HG03175 (cell line): Measurements from ENCODE around the gene PLEKHG4.

Source experiments
- ATAC-seq: cut with Tn5 transposase; IDR thresholded peaks from one replicate; pipeline ENCODE4 v1.9.1; 2021; ENCODE audit warnings: mild to moderate bottlenecking, moderate library complexity; ENCODE audit not compliant: unreplicated experiment

The PLEKHG4 gene

DNA sequence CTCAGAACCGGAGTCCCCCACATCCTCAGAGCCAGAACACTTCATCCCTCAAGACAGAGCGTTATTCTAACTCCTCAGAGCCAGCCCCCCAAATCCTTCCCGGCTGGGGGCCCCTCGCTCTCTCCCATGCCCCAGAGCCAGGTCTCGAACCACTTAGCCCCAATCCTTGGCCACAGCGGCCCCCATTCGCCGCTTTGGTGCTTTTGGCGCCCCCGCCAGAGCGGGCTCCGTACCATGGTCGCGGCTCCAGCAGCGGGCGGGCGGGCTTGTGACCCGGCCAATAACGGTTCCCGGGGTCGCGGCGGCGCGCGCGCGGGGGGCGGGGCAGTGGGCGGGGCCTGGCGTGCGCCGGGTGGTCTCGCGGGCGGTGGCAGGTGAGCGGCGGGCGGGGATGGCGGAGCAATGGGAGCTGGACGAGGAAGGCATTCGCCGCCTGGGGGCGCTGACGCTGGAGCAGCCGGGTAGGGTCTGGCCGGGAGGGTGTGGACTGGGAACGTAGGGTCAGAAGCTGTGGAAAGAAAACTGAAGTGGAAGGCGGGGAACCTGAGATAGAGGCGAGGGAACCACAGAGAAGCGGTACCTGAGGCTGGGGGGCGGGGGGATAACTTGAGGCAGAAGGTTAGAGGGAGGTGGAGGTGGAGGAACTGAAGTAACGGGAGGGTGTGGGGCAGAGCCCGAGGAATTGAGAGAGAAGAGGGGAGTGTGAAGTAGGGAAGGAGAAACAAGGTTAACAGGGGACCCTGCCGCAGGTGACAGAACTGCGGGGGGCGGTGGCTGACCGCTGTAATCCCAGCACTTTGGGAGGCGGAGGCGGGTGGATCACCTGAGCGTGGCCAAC lies 47.4 kb downstream of the PLEKHG4 start, which contains the start of the genes KCTD19 and LRRC36:
Gene KCTD19 (minus strand): TSS at position 270 of the 838 bp plus-strand sequence. CDS start 34 bp downstream, at position 236.
Gene LRRC36 (plus strand): TSS at position 344 of the 838 bp plus-strand sequence. CDS start 48 bp downstream, at position 392.
- no peak for ATAC-seq

DNA sequence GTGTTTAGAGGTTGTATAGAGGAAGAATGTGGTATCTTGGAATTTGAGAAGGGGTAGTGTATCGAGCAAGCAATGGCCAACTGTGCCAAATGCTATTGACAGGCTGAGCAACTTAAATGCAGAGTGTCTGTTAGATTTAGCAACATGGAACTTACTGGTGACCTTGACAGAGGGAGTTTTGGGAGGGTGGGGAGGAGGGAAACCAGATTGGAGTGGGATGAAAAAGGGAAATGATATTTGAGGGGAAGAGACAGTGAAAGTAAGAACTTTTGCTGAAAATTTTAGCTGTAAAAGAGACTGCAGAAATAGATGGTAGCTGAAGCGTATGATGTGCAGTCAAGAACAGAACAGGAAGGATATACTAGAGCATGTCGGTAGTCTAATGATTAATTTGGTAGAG lies 48.4 kb downstream of the PLEKHG4 start:
- ATAC-seq = no peak

DNA sequence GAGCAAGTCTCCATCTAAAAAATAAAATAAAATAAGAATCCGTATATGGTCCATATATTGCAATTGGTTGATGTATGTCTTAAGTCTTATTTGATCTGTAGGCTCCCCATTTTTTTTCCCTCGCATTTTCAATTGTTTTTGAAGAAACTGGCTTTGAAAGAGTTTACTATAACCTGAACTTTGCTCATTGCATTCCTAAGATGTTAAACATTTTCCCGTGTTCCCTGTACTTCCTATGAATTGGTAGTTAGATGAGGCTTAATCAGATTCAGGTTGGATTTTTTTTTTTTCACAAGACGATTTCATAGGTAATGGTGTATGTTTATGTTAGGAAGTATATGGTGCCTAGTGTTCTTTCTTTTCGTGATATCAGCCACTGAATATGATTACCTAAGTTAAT lies 50.6 kb downstream of the PLEKHG4 start:
- ATAC-seq = no peak

DNA sequence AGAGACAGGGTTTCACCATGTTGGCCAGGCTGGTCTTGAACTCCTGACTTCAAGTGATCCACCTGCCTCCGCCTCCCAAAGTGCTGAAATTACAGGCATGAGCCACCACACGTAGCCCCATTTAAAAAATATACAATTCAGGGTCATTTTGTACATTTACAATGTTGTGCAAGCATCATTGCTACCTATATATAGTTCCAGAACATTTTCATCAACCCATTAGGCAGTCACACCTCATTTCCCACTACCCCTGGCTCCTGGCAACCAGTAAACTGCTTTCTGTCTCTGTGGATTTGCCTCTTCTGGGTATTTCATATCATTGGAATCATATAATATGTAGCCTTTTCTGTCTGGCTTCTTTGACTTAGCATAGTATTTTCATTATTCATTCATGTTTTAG lies 54.0 kb downstream of the PLEKHG4 start:
- no peak for ATAC-seq

DNA sequence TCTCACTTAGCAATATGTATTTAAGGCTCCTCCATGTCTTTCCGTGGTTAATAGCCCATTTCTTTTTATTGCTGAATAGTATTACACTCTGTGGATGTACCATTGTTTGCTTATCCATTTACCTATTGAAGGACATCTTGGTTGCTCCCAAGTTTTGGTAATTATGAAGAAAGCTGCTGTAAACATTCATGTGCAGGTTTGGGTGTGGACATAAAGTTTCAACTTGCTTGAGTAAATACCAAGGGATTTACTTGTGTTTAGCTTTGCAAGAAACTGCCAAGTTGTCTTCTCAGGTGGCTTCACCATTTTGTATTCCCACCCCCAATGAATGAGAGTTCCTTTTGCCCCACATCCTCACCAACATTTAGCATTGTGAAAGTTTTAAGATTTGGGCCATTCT lies 56.8 kb downstream of the PLEKHG4 start:
- no peak for ATAC-seq

DNA sequence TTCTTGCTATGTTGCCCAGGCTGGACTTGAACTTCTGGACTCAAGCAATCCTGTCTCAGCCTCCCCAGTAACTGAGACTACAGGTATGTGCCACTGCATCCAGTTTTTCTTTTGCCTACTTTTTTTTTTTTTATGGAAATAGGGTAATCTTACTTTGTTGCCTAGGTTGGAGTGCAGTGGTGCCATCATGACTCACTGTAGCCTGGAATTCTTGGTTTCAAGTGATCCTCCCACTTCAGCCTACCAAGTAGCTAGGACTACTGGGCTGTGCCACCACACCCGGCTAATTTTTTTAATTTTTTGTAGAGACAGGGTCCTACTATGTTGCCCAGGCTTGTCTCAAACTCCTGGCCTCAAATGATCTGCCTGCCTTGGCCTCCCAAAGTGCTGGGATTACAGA lies 57.3 kb downstream of the PLEKHG4 start:
- no peak for ATAC-seq
